CD14-positive monocyte (primary cell): ENCODE data around the gene KRTAP10-10. TPM values are rescaled to one million over a fixed set of nuclear protein-coding genes. Genes with fewer than 3 reads are reported as not detected.

Experiments used
- DNase-seq, 3 donors: peaks; one replicate each; pipeline ENCODE4 v3.0.0-alpha.2; 2011 to 2022
- H2AFZ ChIP-seq: 2 replicates; pipeline ENCODE4 v1.6.0; 2012; ENCODE audit warnings: mild to moderate bottlenecking, low read depth, low read length, inconsistent platforms; ENCODE audit not compliant: insufficient read depth, poor library complexity, severe bottlenecking
- H3K27ac ChIP-seq, 2 donors: 1 replicate in 1 of 2; 2 replicates in 1 of 2; pipeline ENCODE4 v1.5.1; 2012 to 2013; ENCODE audit warnings: low read length in 2 of 2, control low read depth in 1 of 2, inconsistent platforms in 1 of 2, low read depth in 1 of 2, mild to moderate bottlenecking in 1 of 2
- H3K27me3 ChIP-seq, 2 donors: one replicate each; pipeline versions ENCODE4 v1.6.0 to v1.6.1; 2011 to 2013; ENCODE audit warnings: low read length in 2 of 2; ENCODE audit not compliant: control insufficient read depth in 2 of 2, insufficient read depth in 2 of 2
- H3K36me3 ChIP-seq, 2 donors: replicated peaks in 1 of 2; 1 replicate in 1 of 2; 2 replicates in 1 of 2; pipeline versions ENCODE4 v1.5.1 to v1.6.1; 2012 to 2013; ENCODE audit warnings: low read length in 2 of 2, control low read depth in 1 of 2, inconsistent platforms in 1 of 2, mild to moderate bottlenecking in 1 of 2; ENCODE audit not compliant: insufficient read depth in 2 of 2, control insufficient read depth in 1 of 2
- H3K4me1 ChIP-seq, 2 donors: 1 replicate in 1 of 2; 2 replicates in 1 of 2; pipeline versions ENCODE4 v1.5.1 to v1.6.1; 2012 to 2013; ENCODE audit warnings: low read length in 2 of 2, control low read depth in 1 of 2, inconsistent platforms in 1 of 2, mild to moderate bottlenecking in 1 of 2, moderate library complexity in 1 of 2; ENCODE audit not compliant: insufficient read depth in 2 of 2, control insufficient read depth in 1 of 2
- H3K4me2 ChIP-seq: replicated peaks from 2 replicates; pipeline ENCODE3; 2012; ENCODE audit warnings: low read length, moderate library complexity, mild to moderate bottlenecking; ENCODE audit not compliant: poor library complexity, severe bottlenecking; ENCODE audit errors: extremely low read depth
- H3K4me3 ChIP-seq, 3 experiments: fragments of 200-600 bp in 1 of 3; sonication (generic) in 1 of 3; replicated peaks in 1 of 3; 1 replicate in 2 of 3; 2 replicates in 1 of 3; pipeline ENCODE4 v1.5.1; 2011 to 2013; ENCODE audit warnings: low read length in 3 of 3, mild to moderate bottlenecking in 3 of 3, control low read depth in 2 of 3, low read depth in 2 of 3, inconsistent platforms in 1 of 3, moderate library complexity in 1 of 3
- H3K79me2 ChIP-seq: 2 replicates; pipeline ENCODE4 v1.6.0; 2012; ENCODE audit warnings: mild to moderate bottlenecking, control low read depth, inconsistent platforms, low read length, moderate library complexity; ENCODE audit not compliant: insufficient read depth
- H3K9ac ChIP-seq: 2 replicates; pipeline ENCODE4 v1.6.0; 2017; ENCODE audit warnings: low read length, mild to moderate bottlenecking; ENCODE audit not compliant: insufficient read depth, poor library complexity, severe bottlenecking
- H3K9me3 ChIP-seq, 2 donors: replicated peaks in 1 of 2; 1 replicate in 1 of 2; 2 replicates in 1 of 2; pipeline versions ENCODE4 v1.5.1 to v1.6.1; 2012 to 2013; ENCODE audit warnings: low read length in 2 of 2, control low read depth in 1 of 2; ENCODE audit not compliant: control insufficient read depth in 1 of 2, insufficient read depth in 1 of 2
- H4K20me1 ChIP-seq: 2 replicates; pipeline ENCODE4 v1.6.0; 2012; ENCODE audit warnings: mild to moderate bottlenecking, low read length, control low read depth, moderate library complexity; ENCODE audit not compliant: insufficient read depth
- H3K27ac Mint-ChIP-seq, 7 donors: one replicate each; pipeline ENCODE4 v1.8.0; 2020; ENCODE audit warnings: mild to moderate bottlenecking in 7 of 7, mixed read lengths in 7 of 7, moderate library complexity in 6 of 7, inconsistent platforms in 2 of 7
- H3K27me3 Mint-ChIP-seq, 3 donors: one replicate each; pipeline ENCODE4 v1.8.0; 2021 to 2022; ENCODE audit warnings: low read depth in 3 of 3, mild to moderate bottlenecking in 3 of 3, mixed read lengths in 3 of 3, moderate library complexity in 3 of 3, inconsistent platforms in 1 of 3
- H3K36me3 Mint-ChIP-seq, 2 donors: one replicate each; pipeline ENCODE4 v1.8.0; 2020; ENCODE audit warnings: mixed read lengths in 2 of 2, inconsistent platforms in 1 of 2, mild to moderate bottlenecking in 1 of 2
- H3K4me1 Mint-ChIP-seq: one replicate; pipeline ENCODE4 v1.8.0; 2020; ENCODE audit warnings: mild to moderate bottlenecking, mixed read lengths
- H3K4me3 Mint-ChIP-seq, 2 donors: one replicate each; pipeline ENCODE4 v1.8.0; 2020; ENCODE audit warnings: mild to moderate bottlenecking in 2 of 2, mixed read lengths in 2 of 2, moderate library complexity in 1 of 2
- H3K9me3 Mint-ChIP-seq, 7 donors: one replicate each; pipeline ENCODE4 v1.8.0; 2020 to 2022; ENCODE audit warnings: mixed read lengths in 7 of 7, mild to moderate bottlenecking in 6 of 7, moderate library complexity in 6 of 7, inconsistent platforms in 2 of 7
- WGBS: methylation state at CpG from one replicate; pipeline ENCODE4 v1.1.5; 2013; ENCODE audit warnings: missing lambda C conversion rate; ENCODE audit not compliant: insufficient coverage; 5-methylcytosine and 5-hydroxymethylcytosine counted together
- intact Hi-C, 2 donors: fragments of 100-400 bp; cut with micrococcal nuclease; formaldehyde crosslinking; loops; one replicate each; pipeline versions ENCODE4 v1.15.0 to v1.15.1; 2023
- polyA plus RNA-seq, 3 donors: library from polyadenylated mRNA; depleted of rRNA in 1 of 3; unstranded in 2 of 3; stranded (reverse) in 1 of 3; fragments of 300-500 nt in 2 of 3; fragments of >200 nt in 1 of 3; fragmentation: Illumina TruSeq in 2 of 3; gene quantifications; 1 replicate in 2 of 3; 2 replicates in 1 of 3; pipeline ENCODE4 v1.2.3, GENCODE V29; 2012 to 2021
- small RNA-seq: library from RNA; depleted of rRNA; stranded (forward); fragments of <200 nt; gene quantifications from one replicate; pipeline ENCODE3, GENCODE V24; 2012; ENCODE audit warnings: low read depth; ENCODE audit not compliant: insufficient read length
- TF ChIP-seq, protein P1 (sequence below): fragments of 200-600 bp; IDR thresholded peaks from one replicate; pipeline ENCODE4 v1.8.0; 2022; ENCODE audit warnings: antibody characterized with exemption, mild to moderate bottlenecking

Gene KRTAP10-10
- polyA plus RNA-seq, 3 donors = not detected

DNA sequence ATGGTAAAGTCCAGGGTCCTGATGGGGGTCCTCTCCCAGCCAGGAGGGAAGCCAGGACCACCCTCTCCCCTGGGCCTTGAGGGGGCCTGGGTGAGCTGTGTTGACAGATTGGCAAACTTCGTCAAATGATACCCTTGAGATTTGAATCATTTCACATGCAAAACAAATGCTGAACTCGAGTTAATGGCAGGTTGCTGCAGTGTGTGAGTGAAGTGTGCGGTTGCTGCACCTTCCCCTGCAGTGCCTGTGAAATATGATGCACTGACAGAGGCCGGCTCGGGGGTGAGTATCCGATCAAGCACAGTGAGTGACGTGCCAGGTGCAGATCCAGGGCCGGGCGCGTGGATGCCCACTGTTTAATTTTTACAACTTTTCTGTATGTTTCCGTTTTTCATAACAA is 50.5 kb downstream of the KRTAP10-10 start:
- no peaks in the 10 kb centered on the region for H3K36me3 Mint-ChIP-seq
- H3K4me2 ChIP-seq = no peak overlapping the region
- no peak overlapping the region for H3K27ac ChIP-seq
- intact Hi-C loops = no loop called here
- no peak overlapping the region for H2AFZ ChIP-seq
- no peak overlapping the region for H3K9ac ChIP-seq
- TF ChIP-seq, protein P1, sequence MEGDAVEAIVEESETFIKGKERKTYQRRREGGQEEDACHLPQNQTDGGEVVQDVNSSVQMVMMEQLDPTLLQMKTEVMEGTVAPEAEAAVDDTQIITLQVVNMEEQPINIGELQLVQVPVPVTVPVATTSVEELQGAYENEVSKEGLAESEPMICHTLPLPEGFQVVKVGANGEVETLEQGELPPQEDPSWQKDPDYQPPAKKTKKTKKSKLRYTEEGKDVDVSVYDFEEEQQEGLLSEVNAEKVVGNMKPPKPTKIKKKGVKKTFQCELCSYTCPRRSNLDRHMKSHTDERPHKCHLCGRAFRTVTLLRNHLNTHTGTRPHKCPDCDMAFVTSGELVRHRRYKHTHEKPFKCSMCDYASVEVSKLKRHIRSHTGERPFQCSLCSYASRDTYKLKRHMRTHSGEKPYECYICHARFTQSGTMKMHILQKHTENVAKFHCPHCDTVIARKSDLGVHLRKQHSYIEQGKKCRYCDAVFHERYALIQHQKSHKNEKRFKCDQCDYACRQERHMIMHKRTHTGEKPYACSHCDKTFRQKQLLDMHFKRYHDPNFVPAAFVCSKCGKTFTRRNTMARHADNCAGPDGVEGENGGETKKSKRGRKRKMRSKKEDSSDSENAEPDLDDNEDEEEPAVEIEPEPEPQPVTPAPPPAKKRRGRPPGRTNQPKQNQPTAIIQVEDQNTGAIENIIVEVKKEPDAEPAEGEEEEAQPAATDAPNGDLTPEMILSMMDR = no peak
- no peak overlapping the region for H3K4me3 Mint-ChIP-seq
- WGBS = 98% methylated on average over 8 of the region's 11 CpGs
- peaks cover 0 to 10% (median 6%) of the 10 kb centered on the region in 7 donors for H3K9me3 Mint-ChIP-seq
- no peak overlapping the region for H3K4me3 ChIP-seq
- peaks cover 0 to 5% of the 10 kb centered on the region in 2 donors for H3K9me3 ChIP-seq
- H3K4me1 ChIP-seq = no peaks in the 10 kb centered on the region
- H4K20me1 ChIP-seq = no peaks in the 10 kb centered on the region
- H3K36me3 ChIP-seq = no peaks in the 10 kb centered on the region
- no peak overlapping the region for H3K27ac Mint-ChIP-seq
- peaks cover 6 to 29% (median 19%) of the 10 kb centered on the region in 3 donors for H3K27me3 Mint-ChIP-seq
- no peaks in the 10 kb centered on the region for H3K4me1 Mint-ChIP-seq
- no peaks in the 10 kb centered on the region for H3K79me2 ChIP-seq
- no peak for DNase-seq
- peaks cover 0 to 3% of the 10 kb centered on the region in 2 donors for H3K27me3 ChIP-seq

Small RNAs within 50 kb of the gene (small RNA-seq; reads per million reads assigned to genes)
- gene KRTAP12-6P = not detected

Other genes starting within 250 kb of the KRTAP10-10 start
- gene LRRC3, start 181.8 kb upstream of the KRTAP10-10 start, polyA plus RNA-seq = under 1 TPM; 0.30 to 0.59 (median 0.41) TPM
- gene KRTAP10-1, start 97.2 kb upstream of the KRTAP10-10 start, polyA plus RNA-seq = not detected
- not detected for gene KRTAP10-2, start 85.9 kb upstream of the KRTAP10-10 start, polyA plus RNA-seq
- not detected for gene KRTAP10-3, start 78.6 kb upstream of the KRTAP10-10 start, polyA plus RNA-seq
- gene KRTAP10-4, start 63.6 kb upstream of the KRTAP10-10 start, polyA plus RNA-seq = not detected
- gene KRTAP10-5, start 56.8 kb upstream of the KRTAP10-10 start, polyA plus RNA-seq = not detected
- not detected for gene KRTAP10-6, start 44.9 kb upstream of the KRTAP10-10 start, polyA plus RNA-seq
- not detected for gene KRTAP10-7, start 36.8 kb upstream of the KRTAP10-10 start, polyA plus RNA-seq
- gene KRTAP10-8, start 25.3 kb upstream of the KRTAP10-10 start, polyA plus RNA-seq = not detected
- gene KRTAP10-9, start 10.3 kb upstream of the KRTAP10-10 start, polyA plus RNA-seq = not detected
- not detected for gene KRTAP10-11, start 9.1 kb downstream of the KRTAP10-10 start, polyA plus RNA-seq
- not detected for gene KRTAP12-4, start 17.3 kb downstream of the KRTAP10-10 start, polyA plus RNA-seq
- gene KRTAP12-3, start 20.6 kb downstream of the KRTAP10-10 start, polyA plus RNA-seq = not detected
- gene KRTAP12-2, start 29.6 kb downstream of the KRTAP10-10 start, polyA plus RNA-seq = not detected
- not detected for gene KRTAP12-1, start 44.8 kb downstream of the KRTAP10-10 start, polyA plus RNA-seq
- not detected for gene KRTAP10-12, start 59.8 kb downstream of the KRTAP10-10 start, polyA plus RNA-seq
- not detected for gene TSPEAR, start 74.2 kb downstream of the KRTAP10-10 start, polyA plus RNA-seq
- gene UBE2G2, start 164.5 kb downstream of the KRTAP10-10 start, polyA plus RNA-seq = 100 to 1,000 TPM in 1 of 3 donors, 10 to 100 TPM in 2; 22.5 to 123 (median 31.0) TPM
- gene SUMO3, start 180.7 kb downstream of the KRTAP10-10 start, polyA plus RNA-seq = 100 to 1,000 TPM in 2 of 3 donors, 10 to 100 TPM in 1; 70.9 to 112 (median 109) TPM
- gene PTTG1IP, start 236.3 kb downstream of the KRTAP10-10 start, polyA plus RNA-seq = 100 to 1,000 TPM; 118 to 238 (median 206) TPM